GM12872 (cell line): Measurements from ENCODE around the gene GRIK3.

ENCODE experiments used
- TF ChIP-seq, protein P1 (sequence below): IDR thresholded peaks from 3 replicates; pipeline ENCODE4 v1.5.1; 2011; ENCODE audit warnings: low read depth, mild to moderate bottlenecking, low read length, moderate library complexity; ENCODE audit not compliant: insufficient read depth

Gene GRIK3

GRCh38 chr1:36994868-36995267, 39.4 kb downstream of the GRIK3 start:
- TF ChIP-seq, protein P1, sequence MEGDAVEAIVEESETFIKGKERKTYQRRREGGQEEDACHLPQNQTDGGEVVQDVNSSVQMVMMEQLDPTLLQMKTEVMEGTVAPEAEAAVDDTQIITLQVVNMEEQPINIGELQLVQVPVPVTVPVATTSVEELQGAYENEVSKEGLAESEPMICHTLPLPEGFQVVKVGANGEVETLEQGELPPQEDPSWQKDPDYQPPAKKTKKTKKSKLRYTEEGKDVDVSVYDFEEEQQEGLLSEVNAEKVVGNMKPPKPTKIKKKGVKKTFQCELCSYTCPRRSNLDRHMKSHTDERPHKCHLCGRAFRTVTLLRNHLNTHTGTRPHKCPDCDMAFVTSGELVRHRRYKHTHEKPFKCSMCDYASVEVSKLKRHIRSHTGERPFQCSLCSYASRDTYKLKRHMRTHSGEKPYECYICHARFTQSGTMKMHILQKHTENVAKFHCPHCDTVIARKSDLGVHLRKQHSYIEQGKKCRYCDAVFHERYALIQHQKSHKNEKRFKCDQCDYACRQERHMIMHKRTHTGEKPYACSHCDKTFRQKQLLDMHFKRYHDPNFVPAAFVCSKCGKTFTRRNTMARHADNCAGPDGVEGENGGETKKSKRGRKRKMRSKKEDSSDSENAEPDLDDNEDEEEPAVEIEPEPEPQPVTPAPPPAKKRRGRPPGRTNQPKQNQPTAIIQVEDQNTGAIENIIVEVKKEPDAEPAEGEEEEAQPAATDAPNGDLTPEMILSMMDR, result no peak

- TF ChIP-seq, protein P1, result no peak
Observed at GRCh38 chr1:36994294-36994693, 40.0 kb downstream of the GRIK3 start.

GRCh38 chr1:36992139-36992943, 42.0 kb downstream of the GRIK3 start:
- TF ChIP-seq, protein P1, result no peak

DNA sequence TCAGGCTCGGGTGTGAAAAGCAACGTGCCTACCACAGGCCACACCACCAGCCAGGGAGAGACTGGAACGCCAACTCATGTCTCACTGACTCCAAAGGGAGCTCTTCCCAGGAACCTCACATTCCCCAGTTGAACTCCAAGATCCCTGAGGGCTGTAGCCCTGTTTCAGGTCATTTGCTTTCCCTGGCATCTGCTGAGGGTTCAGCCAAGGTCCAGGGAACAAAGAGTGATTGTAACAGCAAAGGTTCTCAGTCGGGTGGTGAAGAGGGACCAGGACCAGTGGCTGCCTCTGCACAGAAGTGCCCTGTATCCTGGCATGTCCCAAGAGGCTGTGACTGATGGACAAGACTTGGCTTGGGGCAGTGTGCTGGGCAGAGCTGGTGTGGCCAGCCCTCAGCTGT, 42.8 kb downstream of the GRIK3 start:
- TF ChIP-seq, protein P1, result no peak

DNA sequence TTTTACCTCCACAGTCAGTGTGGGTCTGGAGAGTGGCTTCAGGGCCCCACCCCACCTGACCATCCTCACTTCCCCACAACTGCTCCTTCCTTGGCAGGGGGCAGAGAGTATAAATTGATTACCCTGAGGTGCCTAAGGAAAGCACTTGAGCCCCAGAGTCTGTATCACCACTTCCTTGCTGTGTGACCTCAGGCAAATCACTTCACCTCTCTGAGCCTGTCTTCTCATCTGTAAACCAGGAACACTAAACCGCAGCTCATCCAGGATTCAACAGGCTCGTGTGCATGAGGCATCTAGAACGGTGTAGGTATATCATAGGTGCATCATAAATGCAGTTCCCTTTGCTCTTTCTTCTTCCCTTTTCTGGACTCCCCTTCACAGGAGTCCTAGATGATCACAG, 43.4 kb downstream of the GRIK3 start:
- TF ChIP-seq, protein P1, result no peak

DNA sequence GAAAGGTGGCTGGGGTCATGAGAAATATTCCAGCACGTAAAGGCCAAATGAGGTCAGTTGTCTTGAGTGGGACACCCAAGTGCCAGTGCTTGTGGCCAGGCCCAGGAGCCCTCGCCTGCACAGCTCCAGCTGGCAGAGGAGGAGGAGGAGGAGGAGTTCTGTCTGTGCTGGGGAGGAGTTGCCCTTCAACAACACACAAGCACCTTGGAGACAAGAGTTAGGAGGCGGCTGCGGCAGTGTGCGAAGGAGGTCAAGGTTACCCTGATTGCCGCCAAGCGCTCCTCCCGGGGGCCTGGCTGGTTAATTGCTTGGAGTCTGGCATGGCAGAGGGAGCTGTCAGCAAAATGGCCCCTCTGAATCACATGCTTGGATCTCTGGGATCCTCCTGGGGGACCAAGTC, 45.1 kb downstream of the GRIK3 start:
- TF ChIP-seq, protein P1, result no peak

- TF ChIP-seq, protein P1, result no peak
Observed at GRCh38 chr1:36988741-36989193, 45.5 kb downstream of the GRIK3 start.
